Activated naive CD8-positive, alpha-beta T cell treated with anti-CD3 and anti-CD28 coated beads for 36 hours (primary cell): ENCODE data around the gene RSPO3. TPM values are rescaled to one million over a fixed set of nuclear protein-coding genes. Genes with fewer than 3 reads are reported as not detected.

Experiments
- DNase-seq: peaks from one replicate; pipeline ENCODE4 v3.0.0; 2021
- H3K27ac Mint-ChIP-seq: one replicate; pipeline ENCODE4 v1.8.0; 2022; ENCODE audit warnings: mild to moderate bottlenecking, moderate library complexity, mixed read lengths
- H3K27me3 Mint-ChIP-seq: one replicate; pipeline ENCODE4 v1.8.0; 2022; ENCODE audit warnings: mild to moderate bottlenecking, mixed read lengths
- H3K36me3 Mint-ChIP-seq: one replicate; pipeline ENCODE4 v1.8.0; 2021; ENCODE audit warnings: mild to moderate bottlenecking, mixed read lengths
- H3K4me1 Mint-ChIP-seq: one replicate; pipeline ENCODE4 v1.8.0; 2021; ENCODE audit warnings: mixed read lengths
- H3K4me3 Mint-ChIP-seq: one replicate; pipeline ENCODE4 v1.8.0; 2022; ENCODE audit warnings: mild to moderate bottlenecking, moderate library complexity, mixed read lengths
- H3K9me3 Mint-ChIP-seq: one replicate; pipeline ENCODE4 v1.8.0; 2022; ENCODE audit warnings: mixed read lengths
- total RNA-seq, 2 experiments: library from RNA; stranded (reverse); gene quantifications; one replicate each; pipeline ENCODE4 v1.2.3, GENCODE V29; 2021

RSPO3 gene
- total RNA-seq, 2 experiments from 2014 or later, result not detected

DNA sequence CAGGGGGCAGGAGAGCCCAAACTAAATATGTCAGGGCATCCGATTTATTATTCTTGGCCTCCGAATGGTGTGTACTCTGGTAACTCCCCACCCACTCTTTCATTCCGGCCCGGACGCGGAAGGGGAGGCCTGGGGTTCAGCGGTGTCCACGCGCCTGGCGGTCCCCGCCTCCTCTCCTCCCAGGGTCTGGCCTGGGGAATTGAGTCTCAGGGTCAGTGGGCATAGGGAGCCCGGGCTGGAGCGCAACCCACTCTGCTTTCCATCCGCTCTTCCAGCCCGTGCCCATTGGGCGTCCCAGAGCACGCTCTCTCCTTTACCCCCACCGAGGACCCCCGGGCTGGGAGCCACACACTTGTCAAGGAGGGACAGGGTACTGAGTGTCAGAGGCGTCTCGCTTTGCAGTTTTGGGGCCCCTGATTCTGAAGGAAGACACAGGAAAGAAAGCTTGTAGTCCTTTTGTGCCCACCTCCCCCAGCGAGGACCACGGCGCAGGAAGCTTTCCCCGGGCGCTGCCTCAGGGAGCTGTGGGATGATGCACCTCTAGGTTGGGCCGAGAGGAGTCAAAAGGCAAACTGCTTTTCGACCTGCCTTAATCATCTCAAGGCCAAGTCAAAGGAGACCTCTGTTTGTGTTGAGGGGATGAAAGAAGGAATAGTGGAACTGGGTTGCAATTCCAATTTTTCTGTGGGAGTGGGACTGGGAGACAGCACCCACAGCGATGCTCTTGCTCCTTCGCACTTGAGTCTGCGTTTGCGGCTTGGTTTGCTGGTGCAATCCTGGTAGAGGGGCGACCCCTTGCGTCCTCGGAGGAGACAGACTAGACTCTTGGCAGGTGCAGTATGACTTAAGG lies 2.5 kb downstream of the RSPO3 start:
- H3K4me3 Mint-ChIP-seq, result peak overlapping the region; percentile 34
- H3K36me3 Mint-ChIP-seq, result no peaks in the 10 kb centered on the region
- DNase-seq, result peak; percentile 73
- no peak overlapping the region for H3K27ac Mint-ChIP-seq
- H3K27me3 Mint-ChIP-seq, result peaks cover 65% of the 10 kb centered on the region
- no peaks in the 10 kb centered on the region for H3K9me3 Mint-ChIP-seq
- peaks cover 10% of the 10 kb centered on the region for H3K4me1 Mint-ChIP-seq

DNA sequence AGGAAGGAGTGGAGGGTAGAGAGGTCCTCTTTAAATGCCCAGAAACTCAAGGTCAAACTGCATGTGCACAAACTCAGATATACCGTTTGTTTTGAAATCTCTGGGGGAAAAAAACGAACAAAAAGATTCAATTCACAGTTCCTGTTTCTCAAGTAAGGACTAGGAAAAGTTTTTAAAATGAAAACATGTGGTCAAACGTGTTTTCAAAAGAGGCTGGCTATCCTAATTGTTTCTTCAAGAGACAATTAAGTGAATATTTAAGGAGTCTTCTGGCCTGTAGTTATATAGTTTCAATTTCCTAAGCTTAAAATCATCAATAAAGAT lies 3.1 kb downstream of the RSPO3 start:
- no peak for DNase-seq
- Mint-ChIP-seq H3K4me3 (no peak overlapping the region), H3K9me3 (no peaks in the 10 kb centered on the region), H3K4me1 (peaks cover 10% of the 10 kb centered on the region), H3K27me3 (peaks cover 60% of the 10 kb centered on the region), H3K27ac (no peak overlapping the region), H3K36me3 (no peaks in the 10 kb centered on the region)

DNA sequence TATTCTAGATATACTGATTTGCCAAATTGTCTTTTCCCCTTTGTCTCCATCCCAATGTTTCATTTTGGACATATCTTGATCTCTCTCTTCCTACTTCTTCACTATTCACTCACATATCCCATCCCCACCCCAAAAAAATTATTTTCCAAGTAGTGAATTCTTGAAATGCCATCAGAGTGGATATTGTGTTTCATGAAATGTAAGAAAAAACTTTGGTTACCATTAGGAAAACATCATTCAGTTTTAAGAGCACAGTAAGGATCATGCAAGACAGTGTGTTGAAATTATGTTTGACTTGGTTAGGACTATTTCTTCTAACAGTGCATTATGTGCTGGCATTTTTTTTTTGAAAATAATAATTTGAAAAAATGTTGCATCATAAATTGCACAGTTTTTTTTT lies 5.7 kb downstream of the RSPO3 start:
- Mint-ChIP-seq H3K4me3 (no peak overlapping the region), H3K27ac (no peak overlapping the region), H3K9me3 (no peaks in the 10 kb centered on the region), H3K4me1 (peaks cover 8% of the 10 kb centered on the region), H3K27me3 (peaks cover 43% of the 10 kb centered on the region), H3K36me3 (no peaks in the 10 kb centered on the region)
- DNase-seq, result no peak

DNA sequence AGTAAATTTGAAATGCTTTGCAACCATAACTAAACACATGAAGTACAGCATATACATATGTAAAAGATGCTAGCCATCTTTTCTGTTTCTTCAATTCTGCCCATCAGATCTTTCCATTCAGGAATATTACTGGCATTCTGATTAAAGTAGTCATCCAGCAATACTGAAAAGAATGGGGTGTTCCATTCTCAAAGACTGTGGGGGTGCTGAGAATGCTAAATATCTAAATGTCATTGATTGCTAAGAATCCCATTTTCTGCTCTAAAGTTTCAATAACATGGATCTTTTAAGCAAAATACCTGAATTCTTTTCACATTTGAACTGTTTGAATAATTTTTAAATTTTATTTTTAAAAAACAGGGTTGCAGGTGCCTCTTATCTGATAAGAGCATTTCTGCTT lies 6.2 kb downstream of the RSPO3 start:
- peaks cover 43% of the 10 kb centered on the region for H3K27me3 Mint-ChIP-seq
- H3K27ac Mint-ChIP-seq, result no peak overlapping the region
- H3K9me3 Mint-ChIP-seq, result no peaks in the 10 kb centered on the region
- H3K4me3 Mint-ChIP-seq, result no peak overlapping the region
- H3K4me1 Mint-ChIP-seq, result peaks cover 8% of the 10 kb centered on the region
- DNase-seq, result no peak
- H3K36me3 Mint-ChIP-seq, result no peaks in the 10 kb centered on the region

DNA sequence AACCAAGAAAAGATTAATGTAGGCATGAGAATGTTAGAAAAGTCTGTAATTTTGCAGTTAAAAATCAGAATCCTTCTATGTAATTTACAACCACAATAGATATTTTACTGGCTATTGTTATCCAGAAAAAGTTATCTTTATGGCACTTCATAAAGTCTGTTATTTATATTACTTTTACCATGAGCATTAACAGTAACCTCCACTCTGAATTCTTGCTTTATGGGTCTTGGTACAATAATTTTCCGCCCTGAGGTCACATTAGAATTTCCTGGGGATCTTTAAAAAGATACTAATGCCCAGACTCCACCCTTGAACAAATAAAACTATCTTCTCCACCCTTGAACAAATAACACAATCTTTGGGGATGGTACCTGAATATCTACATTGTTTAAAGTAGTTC lies 9.6 kb downstream of the RSPO3 start:
- Mint-ChIP-seq H3K9me3 (no peaks in the 10 kb centered on the region), H3K27ac (no peak overlapping the region), H3K4me1 (no peaks in the 10 kb centered on the region), H3K4me3 (no peak overlapping the region), H3K36me3 (no peaks in the 10 kb centered on the region), H3K27me3 (peaks cover 38% of the 10 kb centered on the region)
- no peak for DNase-seq

DNA sequence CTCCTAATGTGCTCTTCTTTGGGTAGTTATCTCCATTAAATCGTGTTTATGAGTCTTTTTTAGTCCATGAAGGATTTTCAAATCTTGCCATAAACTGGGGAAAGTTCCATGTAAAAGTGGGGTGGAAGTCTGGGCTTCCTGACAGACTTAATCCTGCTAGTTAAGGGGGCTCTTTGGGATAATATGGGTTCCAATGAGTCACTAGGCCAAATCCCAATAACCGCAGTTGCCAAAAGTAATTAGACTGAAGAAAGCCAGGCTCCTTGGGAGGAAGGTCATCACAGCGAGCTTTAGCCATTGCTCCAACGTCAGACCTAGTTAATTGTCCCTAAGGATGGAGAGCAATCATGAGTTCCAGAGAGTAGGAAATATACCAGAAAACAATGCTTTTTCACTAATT lies 10.8 kb downstream of the RSPO3 start:
- no peaks in the 10 kb centered on the region for H3K36me3 Mint-ChIP-seq
- no peak for DNase-seq
- H3K27ac Mint-ChIP-seq, result no peak overlapping the region

DNA sequence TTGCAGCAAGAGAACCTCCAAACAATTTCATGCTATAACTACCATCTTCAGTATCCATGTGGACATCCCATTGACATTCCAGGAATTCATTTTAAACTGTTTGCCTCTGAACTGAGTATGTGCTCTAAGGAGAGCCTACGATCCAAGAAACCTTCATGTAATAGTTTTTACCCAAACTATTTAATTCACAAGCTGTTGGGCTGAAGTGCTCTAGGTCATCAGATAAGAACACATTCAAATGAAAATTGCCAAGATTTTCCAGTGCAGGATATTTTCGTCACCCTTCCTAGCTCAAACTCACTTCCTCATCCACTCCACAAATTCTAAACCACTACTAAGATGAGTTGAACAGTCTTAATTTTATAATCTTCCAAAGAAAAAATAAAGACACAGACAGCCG lies 12.8 kb downstream of the RSPO3 start:
- no peaks in the 10 kb centered on the region for H3K4me1 Mint-ChIP-seq
- H3K4me3 Mint-ChIP-seq, result no peak overlapping the region
- no peaks in the 10 kb centered on the region for H3K9me3 Mint-ChIP-seq
- no peaks in the 10 kb centered on the region for H3K36me3 Mint-ChIP-seq
- H3K27me3 Mint-ChIP-seq, result peaks cover 35% of the 10 kb centered on the region
- no peak for DNase-seq
- no peak overlapping the region for H3K27ac Mint-ChIP-seq

More for the DNA sequence above, 10.8 kb downstream of the RSPO3 start:
- Mint-ChIP-seq H3K4me1 (no peaks in the 10 kb centered on the region), H3K9me3 (no peaks in the 10 kb centered on the region), H3K4me3 (no peak overlapping the region), H3K27me3 (peaks cover 30% of the 10 kb centered on the region)

DNA sequence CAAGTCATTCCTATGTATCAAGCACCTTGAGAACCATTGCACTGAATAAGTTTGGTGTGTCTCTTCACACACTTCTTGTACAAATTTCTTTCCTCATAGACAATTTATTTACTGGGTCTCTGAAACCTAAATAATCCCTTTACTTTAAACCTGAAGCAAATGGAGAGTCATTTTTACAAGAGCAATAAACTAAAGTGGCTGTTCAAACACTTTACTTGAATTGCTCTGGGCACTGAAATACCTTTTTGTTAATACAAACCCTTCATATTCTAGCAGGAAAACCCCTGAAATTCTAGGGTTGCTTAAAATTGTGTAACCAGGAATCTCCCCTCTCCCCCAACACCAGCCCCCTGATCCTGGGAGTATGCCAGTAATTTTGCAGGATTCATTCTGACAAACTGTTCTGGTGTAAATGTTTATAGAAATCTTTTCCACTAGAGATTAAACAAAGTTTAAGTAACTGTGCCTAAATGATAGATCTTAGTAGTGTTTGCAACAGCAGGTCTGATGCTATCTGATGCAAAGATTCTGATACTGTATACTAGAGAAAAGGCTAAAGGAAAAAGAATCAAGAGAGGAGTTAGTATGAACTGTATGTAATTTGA lies 13.4 kb downstream of the RSPO3 start:
- no peak overlapping the region for H3K4me3 Mint-ChIP-seq
- DNase-seq, result no peak
- no peaks in the 10 kb centered on the region for H3K9me3 Mint-ChIP-seq
- H3K27me3 Mint-ChIP-seq, result peaks cover 40% of the 10 kb centered on the region
- H3K36me3 Mint-ChIP-seq, result no peaks in the 10 kb centered on the region
- no peak overlapping the region for H3K27ac Mint-ChIP-seq
- H3K4me1 Mint-ChIP-seq, result no peaks in the 10 kb centered on the region

DNA sequence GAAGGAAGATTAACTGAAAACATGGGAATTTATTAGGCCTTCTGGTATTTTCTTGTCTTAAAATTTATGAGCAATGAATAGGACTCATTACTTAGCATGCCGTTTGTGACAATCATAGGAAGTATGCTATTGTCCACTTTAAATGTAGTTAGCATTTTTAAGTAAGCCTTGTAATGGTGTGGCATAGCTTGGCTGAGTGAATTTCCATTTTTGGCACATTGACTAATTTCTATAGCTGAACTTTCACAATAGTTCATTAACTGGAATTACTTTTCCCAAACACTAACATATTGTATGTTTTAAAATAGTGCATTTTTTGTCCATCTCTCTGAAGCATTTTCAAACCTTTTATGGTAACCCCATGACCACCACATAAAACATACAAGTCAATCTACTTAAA lies 15.7 kb downstream of the RSPO3 start:
- H3K4me1 Mint-ChIP-seq, result no peaks in the 10 kb centered on the region
- no peak overlapping the region for H3K4me3 Mint-ChIP-seq
- H3K27me3 Mint-ChIP-seq, result peaks cover 34% of the 10 kb centered on the region
- no peak for DNase-seq
- H3K9me3 Mint-ChIP-seq, result no peaks in the 10 kb centered on the region
- H3K27ac Mint-ChIP-seq, result no peak overlapping the region
- H3K36me3 Mint-ChIP-seq, result no peaks in the 10 kb centered on the region

DNA sequence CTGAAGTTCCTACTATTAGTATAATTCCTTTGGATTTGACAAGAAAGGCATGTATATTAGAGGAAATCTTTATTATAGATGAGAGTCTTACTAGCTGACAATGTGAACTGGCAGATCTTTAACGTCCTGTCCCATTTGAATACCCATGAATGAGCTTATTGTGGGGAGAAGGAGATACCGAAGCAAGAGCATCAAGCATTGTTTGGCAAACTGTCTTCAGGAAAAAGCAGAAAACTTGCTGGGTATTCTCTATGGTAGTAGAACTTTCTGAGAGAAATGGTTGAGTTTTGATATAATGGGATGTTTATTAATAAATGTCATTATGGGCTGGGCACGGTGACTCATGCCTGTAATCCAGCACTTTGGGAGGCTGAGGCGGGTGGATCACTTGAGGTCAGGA lies 18.3 kb downstream of the RSPO3 start:
- Mint-ChIP-seq H3K9me3 (no peaks in the 10 kb centered on the region), H3K27ac (no peak overlapping the region), H3K27me3 (peaks cover 22% of the 10 kb centered on the region), H3K4me1 (no peaks in the 10 kb centered on the region), H3K36me3 (no peaks in the 10 kb centered on the region), H3K4me3 (no peak overlapping the region)
- no peak for DNase-seq

DNA sequence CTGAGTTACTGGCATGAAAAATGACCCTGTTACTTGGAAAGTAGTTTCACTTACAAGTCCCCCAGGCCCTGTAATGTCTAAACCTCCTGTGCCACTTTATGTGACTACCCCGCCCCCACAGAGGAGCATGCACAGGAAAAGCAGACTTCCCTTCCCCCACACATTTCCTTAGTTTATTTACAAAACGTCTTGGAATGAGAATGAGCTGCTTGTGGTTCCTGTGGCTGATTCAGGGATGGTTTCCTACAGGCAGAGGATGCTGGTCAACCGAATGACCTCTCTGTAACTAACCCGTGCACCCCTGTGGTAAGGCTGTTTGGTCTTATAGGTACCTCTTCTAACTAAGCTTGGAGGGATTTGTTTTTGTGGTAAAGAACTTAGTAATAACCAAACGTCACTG lies 28.5 kb downstream of the RSPO3 start:
- no peak for DNase-seq
- H3K27ac Mint-ChIP-seq, result no peak overlapping the region
- no peaks in the 10 kb centered on the region for H3K9me3 Mint-ChIP-seq
- H3K4me3 Mint-ChIP-seq, result no peak overlapping the region
- no peaks in the 10 kb centered on the region for H3K4me1 Mint-ChIP-seq
- no peaks in the 10 kb centered on the region for H3K36me3 Mint-ChIP-seq
- H3K27me3 Mint-ChIP-seq, result peaks cover 24% of the 10 kb centered on the region

DNA sequence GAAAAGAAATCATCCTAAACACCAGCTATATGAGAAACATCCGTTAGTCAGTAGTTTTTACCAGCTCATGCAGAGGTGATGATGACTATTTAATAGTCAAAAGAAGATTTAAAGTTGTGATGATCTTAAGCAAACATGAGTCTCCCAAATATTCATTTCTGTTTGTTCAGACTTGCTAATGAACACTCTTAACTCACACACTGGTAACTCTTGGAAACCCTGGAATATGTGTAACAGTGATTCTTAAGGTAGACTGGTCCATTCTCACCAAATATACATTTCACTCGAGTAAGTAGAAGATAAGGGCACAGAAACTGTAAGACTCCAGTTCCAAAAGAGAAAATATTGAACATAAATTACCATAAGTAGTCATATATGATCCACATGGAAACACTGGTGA lies 29.1 kb downstream of the RSPO3 start:
- Mint-ChIP-seq H3K9me3 (no peaks in the 10 kb centered on the region), H3K4me3 (no peak overlapping the region), H3K27ac (no peak overlapping the region), H3K4me1 (no peaks in the 10 kb centered on the region), H3K27me3 (peaks cover 27% of the 10 kb centered on the region), H3K36me3 (no peaks in the 10 kb centered on the region)
- no peak for DNase-seq

DNA sequence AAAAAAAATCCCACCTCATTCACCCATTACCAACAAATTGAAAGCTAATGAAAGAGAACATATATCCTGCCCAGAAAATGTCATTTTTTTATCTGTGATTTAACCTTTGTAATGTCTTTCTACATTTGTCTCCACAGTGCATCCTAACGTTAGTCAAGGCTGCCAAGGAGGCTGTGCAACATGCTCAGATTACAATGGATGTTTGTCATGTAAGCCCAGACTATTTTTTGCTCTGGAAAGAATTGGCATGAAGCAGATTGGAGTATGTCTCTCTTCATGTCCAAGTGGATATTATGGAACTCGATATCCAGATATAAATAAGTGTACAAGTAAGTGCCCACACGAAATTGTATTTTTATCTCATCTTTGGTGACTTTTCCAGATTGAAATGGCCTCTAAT lies 30.0 kb downstream of the RSPO3 start:
- Mint-ChIP-seq H3K36me3 (no peaks in the 10 kb centered on the region), H3K27me3 (peaks cover 27% of the 10 kb centered on the region), H3K4me1 (no peaks in the 10 kb centered on the region), H3K4me3 (no peak overlapping the region), H3K27ac (no peak overlapping the region), H3K9me3 (no peaks in the 10 kb centered on the region)
- no peak for DNase-seq

DNA sequence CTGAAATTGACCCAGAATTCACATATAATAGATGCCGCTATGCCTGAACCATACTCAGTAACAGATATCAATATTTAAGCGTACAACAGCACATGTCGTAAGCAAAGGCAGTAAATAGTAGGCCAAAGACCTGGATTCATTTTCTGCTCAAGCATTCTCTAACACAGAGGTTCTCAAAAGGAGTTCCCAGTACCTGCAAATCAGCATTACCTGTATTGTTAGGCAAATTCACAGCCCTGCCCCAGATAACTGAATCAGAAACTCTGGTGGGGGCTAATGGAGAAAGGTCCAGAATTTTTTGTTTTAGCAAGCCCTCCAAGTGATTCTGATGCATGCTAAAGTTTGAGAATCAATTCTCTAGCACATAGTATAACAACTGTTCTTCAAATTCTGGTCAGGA lies 36.0 kb downstream of the RSPO3 start:
- H3K27ac Mint-ChIP-seq, result no peak overlapping the region
- DNase-seq, result no peak
- H3K9me3 Mint-ChIP-seq, result no peaks in the 10 kb centered on the region
- no peaks in the 10 kb centered on the region for H3K4me1 Mint-ChIP-seq
- no peak overlapping the region for H3K4me3 Mint-ChIP-seq
- no peaks in the 10 kb centered on the region for H3K36me3 Mint-ChIP-seq
- H3K27me3 Mint-ChIP-seq, result peaks cover 12% of the 10 kb centered on the region

DNA sequence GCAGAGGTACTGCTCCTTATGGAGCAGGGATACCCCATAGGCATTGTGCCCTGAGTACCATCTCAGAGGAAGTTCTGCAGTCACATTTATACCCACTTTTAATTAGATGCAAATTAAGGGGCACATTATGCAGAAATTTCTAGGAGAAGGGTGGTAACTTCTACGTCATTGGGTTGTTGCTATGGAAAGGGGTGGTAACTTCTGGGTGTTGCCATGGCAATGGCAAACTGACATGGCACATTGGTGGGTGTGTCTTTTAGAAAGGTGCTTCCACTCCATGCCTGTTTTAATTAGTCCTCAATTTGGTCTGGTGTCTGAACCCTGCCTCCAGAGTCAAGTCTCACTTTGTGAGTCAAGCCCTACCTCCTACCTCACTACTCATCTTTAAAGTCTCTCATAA lies 42.0 kb downstream of the RSPO3 start:
- H3K27me3 Mint-ChIP-seq, result peaks cover 5% of the 10 kb centered on the region
- DNase-seq, result no peak
- H3K27ac Mint-ChIP-seq, result no peak overlapping the region
- H3K9me3 Mint-ChIP-seq, result no peaks in the 10 kb centered on the region
- H3K4me3 Mint-ChIP-seq, result no peak overlapping the region
- H3K4me1 Mint-ChIP-seq, result no peaks in the 10 kb centered on the region
- no peaks in the 10 kb centered on the region for H3K36me3 Mint-ChIP-seq

DNA sequence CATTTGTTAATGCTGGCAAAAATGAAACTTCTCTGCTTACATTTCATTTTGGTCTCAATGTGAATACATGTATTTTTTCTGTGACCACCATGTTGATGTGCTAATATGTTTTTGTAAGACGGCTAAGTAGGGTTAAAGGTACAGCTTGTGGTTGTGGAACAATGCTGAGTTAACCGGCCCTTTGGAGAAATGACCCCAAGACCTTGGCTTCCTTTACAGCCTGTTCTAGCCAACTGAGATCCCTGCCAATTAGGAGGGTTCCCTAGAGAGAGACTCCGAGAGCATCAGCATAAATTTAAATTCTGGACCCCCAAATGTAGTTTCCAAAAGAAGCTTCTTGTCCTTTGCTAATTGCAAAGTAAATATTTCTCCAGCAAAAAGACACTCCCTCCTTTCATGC lies 44.4 kb downstream of the RSPO3 start:
- Mint-ChIP-seq H3K27ac (no peak overlapping the region), H3K9me3 (no peaks in the 10 kb centered on the region), H3K4me1 (no peaks in the 10 kb centered on the region), H3K27me3 (peaks cover 3% of the 10 kb centered on the region), H3K36me3 (no peaks in the 10 kb centered on the region), H3K4me3 (no peak overlapping the region)
- DNase-seq, result no peak
